Natural killer cell treated with Interleukin-12 subunit alpha and Interleukin-12 subunit beta and Interleukin-15 and Interleukin-18, amount 100 ng/mL, for 72 hours (primary cell): Measurements from ENCODE around the gene TMEM176A. TPM values are rescaled to one million over a fixed set of nuclear protein-coding genes. Genes with fewer than 3 reads are reported as not detected.

Experiments used
- ATAC-seq, 2 donors: fragments of 150-1000 bp; cut with Tn5 transposase in 1 of 2; sonication (Bioruptor Pico), chemical (Tn5 transposase) in 1 of 2; 2 replicates each; pipeline ENCODE4 v1.10.0; 2021
- DNase-seq: peaks from one replicate; pipeline ENCODE4 v3.0.0; 2022; ENCODE audit warnings: low spot score
- H3K27ac Mint-ChIP-seq, 2 donors: 1 replicate in 1 of 2; 2 replicates in 1 of 2; pipeline ENCODE4 v1.8.0; 2022; ENCODE audit warnings: mixed read lengths in 2 of 2, mild to moderate bottlenecking in 1 of 2, moderate library complexity in 1 of 2
- H3K27me3 Mint-ChIP-seq, 2 donors: 1 replicate in 1 of 2; 2 replicates in 1 of 2; pipeline ENCODE4 v1.8.0; 2022; ENCODE audit warnings: mixed read lengths in 2 of 2
- H3K36me3 Mint-ChIP-seq: one replicate; pipeline ENCODE4 v1.8.0; 2022; ENCODE audit warnings: mixed read lengths
- H3K4me1 Mint-ChIP-seq, 2 donors: 1 replicate in 1 of 2; 2 replicates in 1 of 2; pipeline ENCODE4 v1.8.0; 2022; ENCODE audit warnings: low read depth in 2 of 2, mixed read lengths in 2 of 2, mild to moderate bottlenecking in 1 of 2
- H3K4me3 Mint-ChIP-seq: one replicate; pipeline ENCODE4 v1.8.0; 2022; ENCODE audit warnings: mixed read lengths
- H3K9me3 Mint-ChIP-seq: 2 replicates; pipeline ENCODE4 v1.8.0; 2022; ENCODE audit warnings: mixed read lengths
- total RNA-seq, 2 donors: library from RNA; stranded (reverse); gene quantifications; one replicate each; pipeline ENCODE4 v1.2.3, GENCODE V29; 2022

TMEM176A gene
- total RNA-seq, 2 donors from 2014 or later, result 0.64 TPM; not detected in 1

- H3K4me1 Mint-ChIP-seq, result peaks cover 0 to 5% of the 10 kb centered on the region in 2 donors
- ATAC-seq (no peak), DNase-seq (peak; percentile 41)
- H3K27me3 Mint-ChIP-seq, result peaks cover 22 to 38% of the 10 kb centered on the region in 2 donors
- no peak overlapping the region for H3K4me3 Mint-ChIP-seq
- H3K27ac Mint-ChIP-seq, result no peak overlapping the region
- H3K9me3 Mint-ChIP-seq, result no peaks in the 10 kb centered on the region
- no peaks in the 10 kb centered on the region for H3K36me3 Mint-ChIP-seq
These were observed 53.8 kb downstream of the TMEM176A start for GRCh38 chr7:150854066-150855000.

Other genes starting within 250 kb of the TMEM176A start
- gene GIMAP4, start 233.4 kb upstream of the TMEM176A start, total RNA-seq, result 100 to 1,000 TPM in 1 of 2 donors, 10 to 100 TPM in 1; 83.6 to 245 TPM
- 10 to 100 TPM; 55.8 to 88.4 TPM for gene GIMAP6, start 168.4 kb upstream of the TMEM176A start, total RNA-seq
- gene GIMAP2, start 115.1 kb upstream of the TMEM176A start, total RNA-seq, result 10 to 100 TPM; 26.1 to 39.2 TPM
- gene GIMAP1, start 84.2 kb upstream of the TMEM176A start, total RNA-seq, result 1 to 10 TPM; 6.6 to 8.8 TPM
- gene GIMAP5, start 63.4 kb upstream of the TMEM176A start, total RNA-seq, result 100 to 1,000 TPM in 1 of 2 donors, 10 to 100 TPM in 1; 75.5 to 136 TPM
- 1 to 10 TPM in 1 of 2 donors, not detected in 1; 1.2 TPM for gene TMEM176B, start 405 bp upstream of the TMEM176A start, total RNA-seq
- gene AOC1, start 51.7 kb downstream of the TMEM176A start, total RNA-seq, result not detected
- gene KCNH2, start 177.6 kb downstream of the TMEM176A start, total RNA-seq, result under 1 TPM in 1 of 2 donors, not detected in 1; 0.22 TPM
- gene NOS3, start 190.2 kb downstream of the TMEM176A start, total RNA-seq, result 1 to 10 TPM; 1.2 to 8.0 TPM
- 1 to 10 TPM; 2.5 to 2.7 TPM for gene ATG9B, start 223.7 kb downstream of the TMEM176A start, total RNA-seq
- 10 to 100 TPM; 43.1 to 82.8 TPM for gene ABCB8, start 227.7 kb downstream of the TMEM176A start, total RNA-seq
- 1 to 10 TPM; 2.8 to 4.7 TPM for gene ASIC3, start 247.8 kb downstream of the TMEM176A start, total RNA-seq